OCI-LY3 (cell line): ENCODE results near the gene EEF1G.
"Not testable (repeated sequence)": the region's sequence is repeated elsewhere in the genome, so short reads cannot be mapped to it uniquely, and the experiment has no call there.

Experiments
- H2AFZ ChIP-seq: fragments of 200-600, 300-600 bp; shearing (Covaris generic); 2 replicates; pipeline ENCODE4 v1.6.0; 2014; ENCODE audit warnings: antibody characterized with exemption, low read depth, low read length
- H3K27ac ChIP-seq: fragments of 200-600, 300-600 bp; sonication (generic); 2 replicates; pipeline ENCODE4 v1.5.1; 2014; ENCODE audit warnings: mild to moderate bottlenecking, low read length, moderate library complexity, mixed read lengths
- H3K27me3 ChIP-seq: fragments of 200-600, 300-600 bp; sonication (generic); 2 replicates; pipeline ENCODE4 v1.6.1; 2014; ENCODE audit warnings: low read depth, low read length, mixed read lengths
- H3K36me3 ChIP-seq: fragments of 200-600, 300-600 bp; sonication (generic); replicated peaks from 2 replicates; pipeline ENCODE3; 2014; ENCODE audit warnings: low read depth, low read length, mixed read lengths
- H3K4me1 ChIP-seq: fragments of 300-600, 200-600 bp; sonication (generic); 2 replicates; pipeline ENCODE4 v1.6.1; 2014; ENCODE audit warnings: low read length, mixed read lengths
- H3K4me2 ChIP-seq: fragments of 200-600, 300-600 bp; sonication (generic); 2 replicates; pipeline ENCODE4 v1.6.1; 2014; ENCODE audit warnings: low read length, mixed read lengths
- H3K4me3 ChIP-seq: fragments of 300-600, 200-600 bp; sonication (generic); 2 replicates; pipeline ENCODE4 v1.5.1; 2014; ENCODE audit warnings: antibody characterized with exemption, mild to moderate bottlenecking, low read length, moderate library complexity
- H3K79me2 ChIP-seq: fragments of 300-600, 200-600 bp; shearing (Covaris generic); 2 replicates; pipeline ENCODE4 v1.6.1; 2014; ENCODE audit warnings: mild to moderate bottlenecking, low read length, mixed read lengths
- H3K9ac ChIP-seq: fragments of 300-600, 200-600 bp; shearing (Covaris generic); 2 replicates; pipeline ENCODE4 v1.6.0; 2014; ENCODE audit warnings: mild to moderate bottlenecking, low read length, moderate library complexity
- H3K9me3 ChIP-seq: fragments of 200-600, 300-600 bp; shearing (Covaris generic); 2 replicates; pipeline ENCODE4 v1.6.1; 2014; ENCODE audit warnings: low read length, mixed read lengths; ENCODE audit not compliant: insufficient read depth
- H4K20me1 ChIP-seq: fragments of 200-600, 300-600 bp; sonication (generic); 2 replicates; pipeline ENCODE4 v1.6.1; 2016; ENCODE audit warnings: low read length, mixed read lengths; ENCODE audit not compliant: insufficient read depth
- CTCF ChIP-seq: fragments of 200-600, 300-600 bp; sonication (generic); IDR thresholded peaks from 2 replicates; pipeline ENCODE4 v1.5.1; 2014; ENCODE audit warnings: antibody characterized with exemption, low read length, low read depth
- EZH2phosphoT487 ChIP-seq: fragments of 200-600 bp; shearing (Covaris generic); IDR thresholded peaks from 2 replicates; pipeline ENCODE4 v1.6.1; 2018; ENCODE audit warnings: antibody characterized with exemption, mixed run types, low read depth

Gene EEF1G

GRCh38 chr11:62569611-62570010 lies 4.1 kb downstream of the EEF1G start:
- H3K4me3 ChIP-seq = no peak overlapping the region
- H4K20me1 ChIP-seq = peaks cover 17% of the 10 kb centered on the region; the same call in 1 of the 2 replicates
- H3K79me2 ChIP-seq = peaks cover 91% of the 10 kb centered on the region
- H3K27ac ChIP-seq = no peak overlapping the region
- TF ChIP-seq CTCF = no peak
- no peak for TF ChIP-seq EZH2phosphoT487
- H3K36me3 ChIP-seq = peaks cover 70% of the 10 kb centered on the region
- H3K9ac ChIP-seq = no peak overlapping the region
- no peaks in the 10 kb centered on the region for H3K27me3 ChIP-seq
- H2AFZ ChIP-seq = no peak overlapping the region
- no peaks in the 10 kb centered on the region for H3K9me3 ChIP-seq
- no peak overlapping the region for H3K4me2 ChIP-seq
- H3K4me1 ChIP-seq = peaks cover 58% of the 10 kb centered on the region

GRCh38 chr11:62567018-62567633 lies 6.6 kb downstream of the EEF1G start:
- Histone ChIP-seq H2AFZ (no peak overlapping the region), H3K4me2 (peak overlapping the region; percentile 16), H3K9ac (no peak overlapping the region), H4K20me1 (peaks cover 24% of the 10 kb centered on the region; the same call in 1 of the 2 replicates), H3K79me2 (peaks cover 91% of the 10 kb centered on the region), H3K36me3 (peaks cover 71% of the 10 kb centered on the region), H3K4me3 (no peak overlapping the region), H3K4me1 (peaks cover 47% of the 10 kb centered on the region), H3K27ac (peak overlapping the region; percentile 69), H3K27me3 (no peaks in the 10 kb centered on the region), H3K9me3 (no peaks in the 10 kb centered on the region)
- TF ChIP-seq EZH2phosphoT487 (no peak), CTCF (no peak)

- TF ChIP-seq EZH2phosphoT487 (no peak), CTCF (no peak)
- H3K4me1 ChIP-seq = peaks cover 38% of the 10 kb centered on the region
- peaks cover 86% of the 10 kb centered on the region for H3K79me2 ChIP-seq
- no peaks in the 10 kb centered on the region for H3K27me3 ChIP-seq
- no peak overlapping the region for H3K4me2 ChIP-seq
- peaks cover 24% of the 10 kb centered on the region; the same call in 1 of the 2 replicates for H4K20me1 ChIP-seq
- no peak overlapping the region for H3K9ac ChIP-seq
- H3K4me3 ChIP-seq = no peak overlapping the region
- H3K27ac ChIP-seq = peak overlapping the region; percentile 69
- H2AFZ ChIP-seq = no peak overlapping the region
- peaks cover 62% of the 10 kb centered on the region for H3K36me3 ChIP-seq
- H3K9me3 ChIP-seq = no peaks in the 10 kb centered on the region
Measured at GRCh38 chr11:62566247-62566646, 7.4 kb downstream of the EEF1G start.

GRCh38 chr11:62565100-62565802 lies 8.4 kb downstream of the EEF1G start:
- no peaks in the 10 kb centered on the region for H3K27me3 ChIP-seq
- H3K36me3 ChIP-seq = peaks cover 59% of the 10 kb centered on the region
- H3K79me2 ChIP-seq = peaks cover 82% of the 10 kb centered on the region
- no peak overlapping the region for H2AFZ ChIP-seq
- H4K20me1 ChIP-seq = peaks cover 28% of the 10 kb centered on the region; the same call in 1 of the 2 replicates
- H3K27ac ChIP-seq = peak overlapping the region; percentile 16
- no peak overlapping the region for H3K9ac ChIP-seq
- no peak overlapping the region for H3K4me2 ChIP-seq
- TF ChIP-seq EZH2phosphoT487 (no peak), CTCF (no peak)
- H3K9me3 ChIP-seq = no peaks in the 10 kb centered on the region
- peaks cover 39% of the 10 kb centered on the region for H3K4me1 ChIP-seq
- no peak overlapping the region for H3K4me3 ChIP-seq

GRCh38 chr11:62561677-62562230 lies 11.9 kb downstream of the EEF1G start:
- Histone ChIP-seq H3K4me1 (peaks cover 48% of the 10 kb centered on the region), H4K20me1 (peaks cover 21% of the 10 kb centered on the region; the same call in 1 of the 2 replicates), H3K79me2 (peaks cover 68% of the 10 kb centered on the region), H3K36me3 (peaks cover 58% of the 10 kb centered on the region)
- H3K27me3 ChIP-seq, H3K4me3 ChIP-seq, H3K27ac ChIP-seq, H2AFZ ChIP-seq, H3K9ac ChIP-seq, H3K4me2 ChIP-seq, H3K9me3 ChIP-seq: not testable (repeated sequence)
